ENCODE data around the gene EGFR.

DNA sequence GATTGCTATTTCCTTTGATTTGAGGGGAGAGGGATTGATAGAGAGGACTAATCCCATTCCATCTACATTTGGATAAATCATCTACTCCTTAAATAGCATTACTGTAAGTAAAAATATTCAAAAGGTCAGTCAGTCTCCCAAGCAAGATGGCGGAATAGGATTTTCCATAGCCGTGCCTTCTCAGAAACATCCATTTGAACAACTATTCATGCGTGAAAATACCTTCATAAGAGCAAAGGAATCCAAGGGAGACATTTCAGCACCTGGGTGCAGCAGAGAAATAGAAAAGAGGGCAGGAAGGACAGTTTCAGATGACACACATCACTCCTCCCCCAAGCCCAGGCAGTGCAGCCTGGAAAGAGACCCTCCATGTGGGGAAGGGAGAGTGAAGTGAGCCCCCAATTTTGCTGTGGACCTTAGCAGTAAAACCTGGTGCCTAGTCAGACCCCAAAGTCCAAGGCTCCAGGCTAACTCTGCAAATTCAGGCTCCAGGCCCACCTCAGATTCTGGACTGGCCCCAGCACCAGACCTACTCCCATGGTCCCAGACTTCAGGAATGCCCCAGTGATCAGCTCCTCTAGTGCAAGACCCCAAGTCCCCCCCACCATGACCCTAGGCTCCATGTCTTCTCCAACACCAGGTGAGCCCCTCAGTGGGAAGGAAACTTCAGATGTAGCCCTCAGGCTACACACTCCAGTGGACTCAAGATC, 242.0 kb downstream of the EGFR start:
- TF ChIP-seq CTCF (IDR thresholded peaks at IDR 0.05; ENCODE audit: insufficient read depth, low read length, poor library complexity, severe bottlenecking) (no peak), EZH2phosphoT487 (conservative IDR thresholded peaks at IDR 0.05; ENCODE audit: low read length) (no peak)
